PC-3 (cell line): ENCODE measurements around the gene SRXN1. TPM values are rescaled to one million over a fixed set of nuclear protein-coding genes. Genes with fewer than 3 reads are reported as not detected.

Source experiments
- ATAC-seq: fragments of 200-7000 bp; cut with Tn5 transposase; 2 replicates; pipeline ENCODE4 v1.9.1; 2020; ENCODE audit warnings: mild to moderate bottlenecking, moderate library complexity
- BruUV-seq: library from RNA; stranded (reverse); fragments of 400-500 nt; replicated peaks from 2 replicates; lab custom pipeline; 2021; lab: Mats Ljungman, UMichigan
- CTCF ChIA-PET: fragments of 300-600 bp; sonication (Branson Sonifier 250); formaldehyde crosslinking; loops from one replicate; lab custom pipeline; 2022; ENCODE audit warnings: antibody characterized with exemption; lab: Charles Lee
- POLR2A ChIA-PET: fragments of 300-600 bp; sonication (Branson Sonifier 250); formaldehyde crosslinking; loops from one replicate; lab custom pipeline; 2022; ENCODE audit warnings: antibody characterized with exemption; ENCODE audit not compliant: unreplicated experiment; lab: Charles Lee
- DNase-seq: peaks from one replicate; pipeline ENCODE4 v3.0.0-alpha.2; 2015
- H2AFZ ChIP-seq: fragments of 300-600 bp; sonication (generic); 2 replicates; pipeline ENCODE4 v1.6.0; 2016; ENCODE audit warnings: antibody characterized with exemption, low read length
- H3F3A ChIP-seq: fragments of 300-600 bp; sonication (generic); one replicate; pipeline ENCODE4 v1.6.0; 2017; ENCODE audit warnings: antibody characterized with exemption, low read length, control low read depth, mild to moderate bottlenecking; ENCODE audit not compliant: unreplicated experiment
- H3K27ac ChIP-seq: fragments of 300-600 bp; sonication (generic); 2 replicates; pipeline ENCODE4 v1.5.1; 2016; ENCODE audit warnings: mild to moderate bottlenecking, low read length
- H3K27me3 ChIP-seq: fragments of 300-600 bp; sonication (generic); 2 replicates; pipeline ENCODE4 v1.6.1; 2016; ENCODE audit warnings: low read length, mixed read lengths
- H3K36me3 ChIP-seq: fragments of 300-600 bp; sonication (generic); 2 replicates; pipeline ENCODE4 v1.6.1; 2016; ENCODE audit warnings: low read depth, mixed run types, low read length, mixed read lengths
- H3K4me1 ChIP-seq: fragments of 300-600 bp; sonication (generic); 2 replicates; pipeline ENCODE4 v1.5.1; 2016; ENCODE audit warnings: low read length; ENCODE audit not compliant: insufficient read depth
- H3K4me2 ChIP-seq: fragments of 300-600 bp; sonication (generic); 2 replicates; pipeline ENCODE4 v1.6.0; 2016; ENCODE audit warnings: low read length
- H3K4me3 ChIP-seq: fragments of 300-600 bp; sonication (generic); 2 replicates; pipeline ENCODE4 v1.5.1; 2016; ENCODE audit warnings: mild to moderate bottlenecking, low read length, mixed read lengths
- H3K79me2 ChIP-seq: fragments of 300-600 bp; sonication (generic); 2 replicates; pipeline ENCODE4 v1.6.1; 2017; ENCODE audit warnings: low read length, mixed read lengths
- H3K9ac ChIP-seq: fragments of 300-600 bp; sonication (generic); 2 replicates; pipeline ENCODE4 v1.6.0; 2016; ENCODE audit warnings: mild to moderate bottlenecking, low read length
- H3K9me2 ChIP-seq: fragments of 300-600 bp; sonication (generic); replicated peaks from 2 replicates; pipeline ENCODE4 v1.6.1; 2016; ENCODE audit warnings: mixed run types, low read length, mixed read lengths
- H3K9me3 ChIP-seq: fragments of 300-600 bp; sonication (generic); 2 replicates; pipeline ENCODE4 v1.6.1; 2016; ENCODE audit warnings: low read length, mixed read lengths
- H4K20me1 ChIP-seq: fragments of 300-600 bp; sonication (generic); 2 replicates; pipeline ENCODE4 v1.6.1; 2016; ENCODE audit warnings: low read length, mixed read lengths
- EZH2 ChIP-seq: fragments of 300-600 bp; sonication (generic); IDR thresholded peaks from one replicate; pipeline ENCODE4 v1.6.1; 2017; ENCODE audit warnings: antibody characterized with exemption, mild to moderate bottlenecking, low read length; ENCODE audit not compliant: unreplicated experiment
- EZH2phosphoT487 ChIP-seq: fragments of 300-600 bp; sonication (generic); IDR thresholded peaks from 2 replicates; pipeline ENCODE4 v1.6.1; 2018; ENCODE audit warnings: mild to moderate bottlenecking, antibody characterized with exemption, low read length, borderline replicate concordance
- intact Hi-C: fragments of 100-400 bp; cut with micrococcal nuclease; formaldehyde crosslinking; loops from 2 replicates; pipeline ENCODE4 v1.9.0; 2023
- total RNA-seq: library from RNA; depleted of rRNA; stranded (reverse); fragments of >200 nt; gene quantifications from 2 replicates; pipeline ENCODE4 v1.2.3, GENCODE V29; 2014; rRNA removed
- TF ChIP-seq, protein P1 (sequence below): fragments of 300-600 bp; sonication (generic); conservative IDR thresholded peaks from 2 replicates; pipeline ENCODE4 v1.5.1; 2017; ENCODE audit warnings: antibody characterized with exemption, low read depth, mild to moderate bottlenecking, low read length

Gene SRXN1
- total RNA-seq, 1 experiment from 2014 or later = 105 TPM

DNA sequence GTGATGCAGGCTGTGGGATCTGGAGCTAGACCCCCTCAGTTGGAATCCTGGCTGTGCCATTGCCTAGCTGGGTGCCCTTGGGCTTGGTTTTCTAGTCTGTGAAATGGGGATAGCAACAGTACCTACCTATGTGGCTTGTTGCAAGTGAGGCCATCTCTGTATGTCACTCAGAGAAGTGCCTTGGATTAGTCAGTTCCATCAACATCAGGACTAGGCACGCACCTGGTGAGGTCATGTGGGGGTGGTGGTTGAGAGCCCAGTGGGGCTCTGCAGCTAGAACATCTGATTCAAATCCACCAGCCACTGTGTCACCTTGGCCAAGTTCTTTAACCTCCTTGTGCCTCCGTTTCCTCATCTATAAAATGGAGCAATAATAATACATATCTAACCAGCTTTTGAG, 55.4 kb downstream of the SRXN1 start:
- no peaks in the 10 kb centered on the region for H3K79me2 ChIP-seq
- intact Hi-C loops = no loop called here
- no peak for DNase-seq
- no peaks in the 10 kb centered on the region for H4K20me1 ChIP-seq
- H3K9me3 ChIP-seq = no peaks in the 10 kb centered on the region
- H3K27me3 ChIP-seq = peaks cover 2% of the 10 kb centered on the region
- no peak overlapping the region for H3K27ac ChIP-seq
- H3K9ac ChIP-seq = no peak overlapping the region
- H3K36me3 ChIP-seq = no peaks in the 10 kb centered on the region
- no peak for TF ChIP-seq EZH2
- TF ChIP-seq, protein P1, sequence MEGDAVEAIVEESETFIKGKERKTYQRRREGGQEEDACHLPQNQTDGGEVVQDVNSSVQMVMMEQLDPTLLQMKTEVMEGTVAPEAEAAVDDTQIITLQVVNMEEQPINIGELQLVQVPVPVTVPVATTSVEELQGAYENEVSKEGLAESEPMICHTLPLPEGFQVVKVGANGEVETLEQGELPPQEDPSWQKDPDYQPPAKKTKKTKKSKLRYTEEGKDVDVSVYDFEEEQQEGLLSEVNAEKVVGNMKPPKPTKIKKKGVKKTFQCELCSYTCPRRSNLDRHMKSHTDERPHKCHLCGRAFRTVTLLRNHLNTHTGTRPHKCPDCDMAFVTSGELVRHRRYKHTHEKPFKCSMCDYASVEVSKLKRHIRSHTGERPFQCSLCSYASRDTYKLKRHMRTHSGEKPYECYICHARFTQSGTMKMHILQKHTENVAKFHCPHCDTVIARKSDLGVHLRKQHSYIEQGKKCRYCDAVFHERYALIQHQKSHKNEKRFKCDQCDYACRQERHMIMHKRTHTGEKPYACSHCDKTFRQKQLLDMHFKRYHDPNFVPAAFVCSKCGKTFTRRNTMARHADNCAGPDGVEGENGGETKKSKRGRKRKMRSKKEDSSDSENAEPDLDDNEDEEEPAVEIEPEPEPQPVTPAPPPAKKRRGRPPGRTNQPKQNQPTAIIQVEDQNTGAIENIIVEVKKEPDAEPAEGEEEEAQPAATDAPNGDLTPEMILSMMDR = no peak
- no peak for TF ChIP-seq EZH2phosphoT487
- H3K4me3 ChIP-seq = no peak overlapping the region
- no peaks in the 10 kb centered on the region for H3F3A ChIP-seq
- ChIA-PET POLR2A (no interaction called here), CTCF (no interaction called here)
- BruUV-seq = no TSS peak
- H2AFZ ChIP-seq = no peak overlapping the region
- no peaks in the 10 kb centered on the region for H3K4me1 ChIP-seq
- ATAC-seq = no peak
- H3K9me2 ChIP-seq = no peaks in the 10 kb centered on the region
- no peak overlapping the region for H3K4me2 ChIP-seq

Other genes with a start within 250 kb of the SRXN1 start
- 115 and 137 TPM in 2 replicates for gene RBCK1, start 244.9 kb downstream of the SRXN1 start, total RNA-seq
- gene TBC1D20, start 190.7 kb downstream of the SRXN1 start, total RNA-seq = 24.2 and 26.3 TPM in 2 replicates
- 147 and 161 TPM in 2 replicates for gene CSNK2A1, start 109.4 kb downstream of the SRXN1 start, total RNA-seq
- 0.40 and 0.98 TPM in 2 replicates for gene TCF15, start 42.9 kb downstream of the SRXN1 start, total RNA-seq
- gene SCRT2, start 22.6 kb upstream of the SRXN1 start, total RNA-seq = not detected in 2 replicates
- gene SLC52A3, start 115.3 kb upstream of the SRXN1 start, total RNA-seq = 4.2 and 5.9 TPM in 2 replicates
- gene FAM110A, start 180.5 kb upstream of the SRXN1 start, total RNA-seq = 23.0 and 28.4 TPM in 2 replicates